ENCODE measurements around the gene TMEM135. TPM values are rescaled to one million over a fixed set of nuclear protein-coding genes. Genes with fewer than 3 reads are reported as not detected.

The TMEM135 gene
- total RNA-seq: 25.5 and 30.9 TPM in 2 replicates

DNA sequence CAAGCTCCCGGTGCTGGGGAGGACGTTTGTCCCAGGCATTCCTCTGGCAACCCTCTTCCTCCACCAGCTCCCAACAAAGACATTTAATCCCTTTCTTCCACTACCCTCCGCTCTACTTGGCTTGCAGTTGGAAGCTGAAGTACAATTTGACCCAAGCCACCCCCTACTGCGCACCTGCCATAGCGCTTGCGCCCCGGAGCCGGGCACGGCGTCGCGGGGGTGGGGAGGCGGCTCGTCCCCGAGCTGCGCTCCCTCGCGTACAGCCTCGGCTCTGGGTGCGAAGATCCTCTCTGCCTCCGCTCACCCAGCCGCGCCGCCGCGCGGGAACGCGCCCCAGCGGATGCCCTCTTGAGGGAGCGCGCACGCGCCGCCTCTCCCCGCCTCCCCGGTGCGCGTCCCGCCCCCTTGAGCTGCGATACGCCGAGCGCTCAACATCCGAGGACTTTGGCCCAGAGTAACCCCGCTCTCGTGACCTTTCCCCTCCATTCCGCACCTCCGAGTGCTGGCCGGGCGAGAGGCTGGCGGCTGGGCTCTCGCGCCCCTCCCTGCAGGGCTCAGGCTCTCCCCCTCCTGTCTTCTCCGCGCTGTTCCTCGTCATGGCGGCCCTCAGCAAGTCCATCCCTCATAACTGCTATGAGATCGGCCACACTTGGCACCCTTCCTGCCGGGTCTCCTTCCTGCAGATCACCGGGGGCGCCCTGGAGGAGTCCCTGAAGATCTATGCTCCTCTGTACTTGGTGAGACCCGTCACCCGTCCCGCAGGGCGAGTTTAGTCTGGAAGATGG is at the start of gene TMEM135:
TMEM135 (plus strand) TSS at position 485 of the 785 bp plus-strand sequence; CDS start at position 597, 112 bp downstream.

Other genes starting within 250 kb of the TMEM135 start
- 70.3 and 151 TPM in 2 replicates for gene PRSS23, start 237.4 kb upstream of the TMEM135 start, total RNA-seq
- 30.6 and 33.6 TPM in 2 replicates for gene FZD4, start 82.5 kb upstream of the TMEM135 start, total RNA-seq